Measurements from ENCODE around the gene TRIB2. TPM values are rescaled to one million over a fixed set of nuclear protein-coding genes. Genes with fewer than 3 reads are reported as not detected.

TRIB2 gene
- polyA plus RNA-seq, 3 donors: 0.29 to 2.6 (median 0.51) TPM

GRCh38 chr2:12731701-12732280 is 15.1 kb downstream of the TRIB2 start:
- Histone ChIP-seq H4K20me1 (ENCODE audit: insufficient read depth, low read length) (no peaks in the 10 kb centered on the region), H3K4me1 (ENCODE audit: control insufficient read depth in 1 of 2, insufficient read depth in 2 of 2, low read length in 2 of 2) (peaks cover 18 to 23% of the 10 kb centered on the region in 2 donors), H3K4me3 (replicated peaks in 1 of 3; ENCODE audit: low read depth in 2 of 3, low read length in 3 of 3) (no peak overlapping the region), H3K4me2 (replicated peaks; ENCODE audit: extremely low read depth, low read length, poor library complexity, severe bottlenecking) (no peak overlapping the region), H3K79me2 (ENCODE audit: insufficient read depth, low read length) (no peaks in the 10 kb centered on the region), H3K9ac (ENCODE audit: insufficient read depth, low read length, poor library complexity, severe bottlenecking) (no peak overlapping the region), H2AFZ (ENCODE audit: insufficient read depth, low read depth, low read length, poor library complexity, severe bottlenecking) (no peak overlapping the region), H3K27me3 (ENCODE audit: control insufficient read depth in 2 of 2, insufficient read depth in 2 of 2, low read length in 2 of 2) (no peaks in the 10 kb centered on the region), H3K36me3 (replicated peaks in 1 of 2; ENCODE audit: control insufficient read depth in 1 of 2, insufficient read depth in 2 of 2, low read length in 2 of 2) (no peaks in the 10 kb centered on the region), H3K27ac (ENCODE audit: low read depth in 1 of 2, low read length in 2 of 2) (no peak overlapping the region), H3K9me3 (replicated peaks in 1 of 2; ENCODE audit: control insufficient read depth in 1 of 2, insufficient read depth in 1 of 2, low read length in 2 of 2) (no peaks in the 10 kb centered on the region)
- Mint-ChIP-seq H3K4me3 (no peak overlapping the region), H3K4me1 (peaks cover 26% of the 10 kb centered on the region), H3K9me3 (peaks cover 0 to 1% (median 0%) of the 10 kb centered on the region in 7 donors), H3K36me3 (no peaks in the 10 kb centered on the region), H3K27me3 (ENCODE audit: low read depth in 3 of 3) (peaks cover 2 to 7% (median 6%) of the 10 kb centered on the region in 3 donors), H3K27ac (no peak overlapping the region)
- 81% methylated on average over 10 of the region's 16 CpGs for WGBS (ENCODE audit: insufficient coverage)
- TF ChIP-seq CTCF (IDR thresholded peaks at IDR 0.05): no peak
- intact Hi-C loops (cut with micrococcal nuclease): no loop called here
- DNase-seq: peak in 2 of 3 donors; percentile 42 to 62

DNA sequence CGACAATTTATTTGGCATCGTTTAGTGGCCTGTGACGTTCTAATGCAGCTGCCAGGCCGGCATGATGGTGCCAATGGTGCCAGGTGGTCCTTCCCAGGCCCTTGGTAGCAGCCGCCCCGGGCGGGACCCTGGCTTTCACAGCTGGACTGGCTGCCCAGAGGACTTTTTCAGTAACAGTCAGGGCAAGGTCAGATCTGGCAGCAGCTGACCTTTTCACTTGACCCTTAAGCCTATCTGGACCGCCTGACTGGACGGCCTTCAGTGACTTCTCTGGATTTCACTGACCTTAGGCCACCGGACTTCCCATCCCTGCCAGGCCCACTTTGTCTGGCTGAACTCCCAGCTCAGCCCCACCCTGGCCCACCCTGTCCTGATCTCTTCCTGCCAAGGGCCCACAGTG is 15.9 kb downstream of the TRIB2 start:
- peaks cover 5 to 9% (median 7%) of the 10 kb centered on the region in 3 donors for H3K27me3 Mint-ChIP-seq (ENCODE audit: low read depth in 3 of 3)
- Histone ChIP-seq H3K4me3 (replicated peaks in 1 of 3; ENCODE audit: low read depth in 2 of 3, low read length in 3 of 3) (no peak overlapping the region), H3K27me3 (ENCODE audit: control insufficient read depth in 2 of 2, insufficient read depth in 2 of 2, low read length in 2 of 2) (peaks cover 0 to 3% of the 10 kb centered on the region in 2 donors), H2AFZ (ENCODE audit: insufficient read depth, low read depth, low read length, poor library complexity, severe bottlenecking) (no peak overlapping the region), H3K4me1 (ENCODE audit: control insufficient read depth in 1 of 2, insufficient read depth in 2 of 2, low read length in 2 of 2) (peaks cover 18 to 20% of the 10 kb centered on the region in 2 donors), H3K79me2 (ENCODE audit: insufficient read depth, low read length) (no peaks in the 10 kb centered on the region), H3K36me3 (replicated peaks in 1 of 2; ENCODE audit: control insufficient read depth in 1 of 2, insufficient read depth in 2 of 2, low read length in 2 of 2) (no peaks in the 10 kb centered on the region), H3K9ac (ENCODE audit: insufficient read depth, low read length, poor library complexity, severe bottlenecking) (no peak overlapping the region), H3K27ac (ENCODE audit: low read depth in 1 of 2, low read length in 2 of 2) (no peak overlapping the region), H4K20me1 (ENCODE audit: insufficient read depth, low read length) (no peaks in the 10 kb centered on the region), H3K9me3 (replicated peaks in 1 of 2; ENCODE audit: control insufficient read depth in 1 of 2, insufficient read depth in 1 of 2, low read length in 2 of 2) (no peaks in the 10 kb centered on the region), H3K4me2 (replicated peaks; ENCODE audit: extremely low read depth, low read length, poor library complexity, severe bottlenecking) (no peak overlapping the region)
- WGBS (ENCODE audit: insufficient coverage): 93% methylated on average over 10 of the region's 10 CpGs
- no peak overlapping the region for H3K27ac Mint-ChIP-seq
- DNase-seq: no peak
- H3K4me1 Mint-ChIP-seq: peaks cover 28% of the 10 kb centered on the region
- H3K9me3 Mint-ChIP-seq: peaks cover 0 to 1% (median 0%) of the 10 kb centered on the region in 7 donors
- intact Hi-C loops (cut with micrococcal nuclease): no loop called here
- no peak for TF ChIP-seq CTCF (IDR thresholded peaks at IDR 0.05)
- H3K36me3 Mint-ChIP-seq: no peaks in the 10 kb centered on the region
- H3K4me3 Mint-ChIP-seq: no peak overlapping the region
